GM21529 (cell line): ENCODE data around the gene SUN3.

ENCODE experiments used
- ATAC-seq: cut with Tn5 transposase; IDR thresholded peaks from one replicate; pipeline ENCODE4 v1.9.1; 2021; ENCODE audit not compliant: unreplicated experiment

Gene SUN3

GRCh38 chr7:48028938-48029337 is at the start of gene SUN3:
TSS of gene SUN3 (minus strand) at chr7:48029107. CDS start at chr7:48028938, 169 bp downstream.
- no peak for ATAC-seq

DNA sequence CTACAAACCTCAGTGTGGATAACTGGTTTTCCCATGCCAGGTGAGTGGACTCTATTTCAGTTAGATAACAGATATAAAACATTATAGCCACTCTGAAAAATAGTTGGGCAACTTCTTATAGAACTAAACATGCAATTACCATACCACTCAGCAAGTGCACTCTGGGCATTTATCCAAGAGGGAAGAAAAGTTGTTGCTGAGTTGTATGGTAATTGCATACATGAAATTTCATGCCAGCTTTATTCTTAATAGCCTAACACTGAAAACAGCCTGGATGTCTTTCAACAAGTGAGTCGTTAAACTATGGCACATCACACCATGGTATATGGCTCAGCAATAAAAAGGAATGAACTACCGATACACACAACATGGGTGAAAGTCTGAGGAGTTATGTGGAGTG is 49.6 kb upstream of the SUN3 start:
- ATAC-seq, result no peak

- no peak for ATAC-seq
Observed at GRCh38 chr7:48077423-48077822, 48.5 kb upstream of the SUN3 start.

DNA sequence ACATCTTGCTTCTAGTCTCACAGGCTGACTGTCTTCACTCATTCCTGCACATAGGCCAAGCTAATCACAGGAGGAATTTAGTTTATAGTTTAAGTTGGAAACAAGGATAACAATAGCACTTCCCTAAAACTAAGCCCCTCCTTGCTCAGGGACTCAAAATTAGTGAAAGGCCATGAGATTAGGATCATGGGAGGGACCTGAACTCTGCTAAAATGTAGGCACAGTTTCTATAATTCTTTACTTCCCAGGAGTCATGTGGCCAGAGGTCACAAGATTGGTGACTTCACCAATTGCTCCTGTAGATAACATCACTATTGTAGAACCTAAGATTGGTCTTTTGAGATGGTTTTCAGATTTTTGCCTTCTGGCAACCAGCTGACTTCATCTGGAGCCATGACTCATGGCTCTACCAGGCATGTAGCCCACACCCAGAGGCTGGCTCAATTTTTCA is 45.3 kb upstream of the SUN3 start:
- ATAC-seq, result no peak

DNA sequence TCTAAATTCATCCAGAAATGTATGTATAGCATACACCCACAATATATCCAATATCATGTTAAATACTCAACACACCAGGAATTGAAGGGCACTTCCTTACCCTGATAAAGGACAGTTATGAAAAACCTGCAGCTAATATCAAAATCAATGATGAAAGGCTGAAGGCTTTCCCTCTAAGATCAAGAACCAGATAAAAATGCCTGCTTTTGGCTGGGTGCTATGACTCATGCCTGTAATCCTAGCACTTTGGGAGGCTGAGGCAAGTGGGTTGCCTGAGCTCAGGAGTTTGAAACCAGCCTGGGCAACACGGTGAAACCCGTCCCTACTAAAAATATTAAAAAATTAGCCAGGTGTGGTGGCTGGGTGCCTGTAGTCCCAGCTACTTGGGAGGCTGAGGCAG is 38.6 kb upstream of the SUN3 start:
- ATAC-seq, result no peak

- no peak for ATAC-seq
Observed at GRCh38 chr7:48063985-48064384, 35.1 kb upstream of the SUN3 start.

GRCh38 chr7:48059706-48060105 is 30.8 kb upstream of the SUN3 start:
- ATAC-seq, result no peak

- ATAC-seq, result no peak
Observed at GRCh38 chr7:48058990-48059389, 30.1 kb upstream of the SUN3 start.

DNA sequence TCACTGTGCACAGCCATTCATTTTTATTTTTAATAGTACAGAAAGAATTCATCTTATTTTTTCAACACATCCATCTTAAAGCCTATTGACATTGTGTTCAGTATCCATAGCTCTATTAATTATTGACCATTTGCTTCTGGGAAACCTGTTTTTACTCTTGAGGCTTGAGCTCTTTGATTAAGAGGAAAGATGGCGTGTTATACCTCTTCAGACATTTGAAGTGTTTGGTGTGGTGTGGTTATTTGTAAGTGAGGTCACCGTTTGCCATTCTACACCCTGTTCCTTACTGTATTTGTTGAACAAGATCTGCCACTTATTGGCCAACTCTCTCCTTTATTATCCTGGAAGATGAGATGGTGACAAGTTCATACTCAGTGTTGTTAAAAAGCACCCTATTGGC is 24.8 kb upstream of the SUN3 start:
- no peak for ATAC-seq

GRCh38 chr7:48052748-48053147 is 23.8 kb upstream of the SUN3 start:
- ATAC-seq, result peak; percentile 83

DNA sequence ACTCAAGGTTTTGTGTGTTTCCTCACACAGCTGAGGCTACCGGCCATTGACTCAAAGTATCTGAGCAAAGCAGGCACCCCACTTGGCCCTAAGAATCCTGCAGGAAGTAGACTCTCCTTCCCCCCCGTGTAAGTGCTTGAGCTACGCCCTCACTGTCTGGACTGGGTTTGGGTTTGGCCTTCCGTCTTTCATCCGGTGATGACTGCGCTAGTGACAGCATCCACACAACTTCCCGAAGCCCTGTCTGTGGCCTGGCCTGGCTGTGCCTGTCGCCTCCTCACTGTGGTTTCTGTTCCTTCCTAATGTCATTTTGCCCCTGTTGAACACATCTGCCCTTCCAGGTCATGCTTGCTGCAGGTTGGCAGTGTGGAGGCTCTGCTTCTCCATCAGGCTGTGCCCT is 20.9 kb upstream of the SUN3 start:
- ATAC-seq, result no peak

- no peak for ATAC-seq
Observed at GRCh38 chr7:48048113-48048512, 19.2 kb upstream of the SUN3 start.

DNA sequence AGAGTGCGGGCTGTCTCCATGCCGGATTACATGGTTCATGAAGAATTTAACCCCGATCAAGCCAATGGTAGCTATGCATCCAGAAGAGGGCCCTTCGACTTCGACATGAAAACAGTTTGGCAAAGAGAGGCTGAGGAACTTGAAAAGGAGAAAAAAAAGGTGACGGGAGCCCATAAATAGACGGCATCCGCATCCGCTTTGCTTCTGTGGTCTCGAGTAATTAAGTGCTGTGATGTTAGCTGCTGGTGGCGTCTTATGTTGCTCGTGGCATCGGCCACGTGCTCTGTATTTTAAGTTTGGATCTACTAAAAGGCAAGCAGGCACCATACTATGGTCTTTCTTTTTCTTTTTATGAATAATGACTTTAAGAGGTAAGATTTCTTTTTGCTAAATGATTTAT is 17.6 kb upstream of the SUN3 start:
- no peak for ATAC-seq

- no peak for ATAC-seq
Observed at GRCh38 chr7:48045195-48045765, 16.4 kb upstream of the SUN3 start.

- ATAC-seq, result no peak
Observed at GRCh38 chr7:48042636-48043035, 13.7 kb upstream of the SUN3 start.

- no peak for ATAC-seq
Observed at GRCh38 chr7:48042216-48042615, 13.3 kb upstream of the SUN3 start.

- ATAC-seq, result no peak
Observed at GRCh38 chr7:48041653-48041970, 12.7 kb upstream of the SUN3 start.

- no peak for ATAC-seq
Observed at GRCh38 chr7:48040944-48041652, 12.2 kb upstream of the SUN3 start.

DNA sequence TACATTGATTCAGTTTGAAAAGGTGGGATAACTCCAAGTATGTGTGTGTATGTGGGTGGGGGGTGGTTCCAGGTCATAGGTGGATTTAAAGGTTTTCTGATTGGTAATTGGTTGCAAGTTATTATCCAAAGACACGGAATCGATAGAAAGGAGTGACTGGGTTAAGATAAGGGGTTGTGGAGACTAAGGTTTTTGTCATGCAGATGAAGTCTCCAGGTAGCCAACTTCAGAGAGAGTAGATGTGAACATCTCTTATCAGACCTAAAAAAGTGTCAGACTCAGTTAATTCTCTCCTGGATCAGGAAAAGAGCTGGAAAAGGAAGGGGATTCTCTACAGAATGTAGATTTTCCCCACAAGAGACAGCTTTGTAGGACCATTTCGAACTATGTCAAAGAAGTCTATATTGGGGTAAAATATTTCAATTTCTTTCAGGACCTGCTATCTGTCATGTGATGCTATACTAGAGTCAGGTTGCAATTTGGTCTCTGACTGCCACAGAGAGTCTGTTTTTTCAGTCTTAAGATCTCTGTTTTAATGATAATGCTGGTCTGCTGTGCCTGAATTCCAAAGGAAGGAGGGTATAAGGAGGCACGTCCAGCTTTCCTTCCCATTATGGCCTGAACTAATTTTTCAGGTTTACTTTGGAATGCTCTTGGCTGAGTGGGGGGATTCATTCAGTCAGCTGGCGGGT is 10.1 kb upstream of the SUN3 start:
- no peak for ATAC-seq

DNA sequence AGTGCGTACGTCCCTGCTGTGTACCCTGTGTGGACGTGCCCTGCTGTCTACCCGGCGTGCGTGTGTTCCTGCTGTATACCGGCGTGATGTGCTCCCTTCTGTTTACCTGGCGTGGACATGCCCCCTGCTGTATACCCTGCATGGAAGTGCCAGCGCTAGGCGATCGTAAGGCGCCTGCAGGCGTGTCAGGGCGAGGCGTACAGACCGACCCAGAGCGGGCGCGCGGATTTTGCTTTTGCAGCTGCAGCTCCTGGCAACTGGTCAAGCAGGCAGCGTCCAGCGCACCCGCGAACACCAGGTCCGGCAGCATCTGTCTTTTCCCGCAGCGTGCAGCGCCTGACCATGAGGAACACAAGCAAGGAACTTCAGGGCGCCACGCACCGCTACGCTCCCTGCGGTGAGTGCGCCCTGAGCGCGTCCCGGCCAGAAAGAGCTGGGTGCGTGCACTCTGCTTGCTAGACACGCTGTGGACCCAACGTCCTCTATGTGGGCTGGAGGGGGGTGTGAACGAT is 7.1 kb upstream of the SUN3 start:
- peak; percentile 10 for ATAC-seq

DNA sequence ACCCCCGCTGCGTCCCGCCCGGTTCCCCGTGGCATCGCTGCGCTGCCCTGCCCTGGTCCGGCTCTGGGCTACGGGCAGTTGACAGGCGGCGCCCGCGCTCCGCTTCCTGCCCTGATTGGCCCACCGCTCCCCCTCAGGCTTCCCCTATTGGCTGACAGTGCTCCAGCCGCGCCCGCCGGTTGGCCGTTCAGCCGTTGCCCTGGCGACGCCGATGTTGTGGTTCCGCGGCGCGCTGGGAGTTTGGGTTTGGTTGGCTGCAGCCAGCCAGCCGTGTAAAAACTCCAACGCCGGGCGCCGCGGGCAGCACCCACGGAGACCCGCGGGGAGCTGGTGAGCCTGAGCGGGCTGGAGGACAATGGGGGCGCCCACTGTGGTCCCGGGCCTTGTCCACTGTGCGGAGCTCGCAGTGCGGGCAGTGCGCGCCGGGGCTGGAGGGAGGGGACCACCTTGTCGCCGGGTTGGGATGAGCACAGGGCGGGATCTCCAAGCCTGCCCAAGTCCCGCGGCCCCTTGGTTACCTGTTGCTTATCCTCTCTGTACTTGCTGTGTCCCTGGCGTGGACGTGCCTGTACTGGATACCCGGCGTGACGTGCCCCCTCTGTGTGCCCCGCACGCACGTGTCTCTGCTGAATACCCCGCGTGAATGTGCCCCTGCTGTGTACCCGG is 6.5 kb upstream of the SUN3 start, which contains the start of gene C7orf57:
Gene C7orf57, plus strand, starts transcription at position 243 of the 666 bp plus-strand sequence. CDS start 766 bp downstream, outside the sequence.
- peak; percentile 99 for ATAC-seq

GRCh38 chr7:48033922-48034321 is 5.0 kb upstream of the SUN3 start:
- ATAC-seq, result no peak
